Measurements from ENCODE around the gene ZKSCAN5.

DNA sequence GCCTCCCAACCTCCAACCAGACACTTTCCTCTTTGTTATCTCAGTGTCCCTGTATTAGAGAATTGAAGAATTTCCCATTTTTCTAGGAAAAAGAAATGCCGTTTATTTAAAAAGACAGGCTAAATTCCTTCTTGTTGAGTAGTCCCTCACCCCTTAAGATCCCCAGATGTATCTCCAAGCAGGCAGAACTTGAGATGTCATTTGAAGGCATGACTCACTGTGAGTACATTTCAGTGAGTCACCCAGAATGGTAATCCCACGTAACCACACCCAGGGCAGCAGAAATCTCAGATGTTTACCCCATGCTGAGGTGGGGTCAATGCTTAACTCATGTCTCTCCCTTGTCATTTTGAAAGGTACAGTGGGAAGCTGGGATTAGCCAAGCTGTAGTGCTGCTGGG lies 58.4 kb downstream of the ZKSCAN5 start:
- TF ChIP-seq, protein P1, sequence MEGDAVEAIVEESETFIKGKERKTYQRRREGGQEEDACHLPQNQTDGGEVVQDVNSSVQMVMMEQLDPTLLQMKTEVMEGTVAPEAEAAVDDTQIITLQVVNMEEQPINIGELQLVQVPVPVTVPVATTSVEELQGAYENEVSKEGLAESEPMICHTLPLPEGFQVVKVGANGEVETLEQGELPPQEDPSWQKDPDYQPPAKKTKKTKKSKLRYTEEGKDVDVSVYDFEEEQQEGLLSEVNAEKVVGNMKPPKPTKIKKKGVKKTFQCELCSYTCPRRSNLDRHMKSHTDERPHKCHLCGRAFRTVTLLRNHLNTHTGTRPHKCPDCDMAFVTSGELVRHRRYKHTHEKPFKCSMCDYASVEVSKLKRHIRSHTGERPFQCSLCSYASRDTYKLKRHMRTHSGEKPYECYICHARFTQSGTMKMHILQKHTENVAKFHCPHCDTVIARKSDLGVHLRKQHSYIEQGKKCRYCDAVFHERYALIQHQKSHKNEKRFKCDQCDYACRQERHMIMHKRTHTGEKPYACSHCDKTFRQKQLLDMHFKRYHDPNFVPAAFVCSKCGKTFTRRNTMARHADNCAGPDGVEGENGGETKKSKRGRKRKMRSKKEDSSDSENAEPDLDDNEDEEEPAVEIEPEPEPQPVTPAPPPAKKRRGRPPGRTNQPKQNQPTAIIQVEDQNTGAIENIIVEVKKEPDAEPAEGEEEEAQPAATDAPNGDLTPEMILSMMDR (IDR thresholded peaks at IDR 0.05) = no peak
- TF ChIP-seq ZFX (IDR thresholded peaks at IDR 0.05; ENCODE audit: borderline replicate concordance) = no peak

All from 22Rv1 (cell line).